HEK293 (cell line): ENCODE measurements around the gene TES.

Experiments used
- CTCF ChIA-PET: fragments of 350-600 bp; formaldehyde crosslinking; extraction: SDS; loops from one replicate; lab custom pipeline; 2021; ENCODE audit warnings: antibody characterized with exemption; lab: Yijun Ruan, JAX
- POLR2A ChIA-PET: fragments of 300-600 bp; formaldehyde crosslinking; extraction: SDS; loops from one replicate; lab custom pipeline; 2020; ENCODE audit warnings: antibody characterized with exemption, inconsistent platforms; lab: Yijun Ruan, JAX
- H3K27ac ChIP-seq: fragments of 200-500 bp; sonication (Bioruptor generic); 2 replicates; pipeline ENCODE4 v1.5.1; 2014; ENCODE audit warnings: low read depth, low read length, control low read depth, inconsistent platforms; ENCODE audit errors: extremely low read depth
- H3K36me3 ChIP-seq, 2 experiments: fragments of 200-500 bp in 1 of 2; sonication (Bioruptor generic) in 1 of 2; 1 replicate in 1 of 2; 2 replicates in 1 of 2; pipeline ENCODE4 v1.5.1; 2014 to 2017; ENCODE audit warnings: inconsistent platforms in 2 of 2, low read length in 2 of 2; ENCODE audit not compliant: control insufficient read depth in 2 of 2, insufficient read depth in 1 of 2
- H3K4me1 ChIP-seq: fragments of 200-500 bp; sonication (Bioruptor generic); 2 replicates; pipeline ENCODE4 v1.5.1; 2014; ENCODE audit warnings: mild to moderate bottlenecking, low read length, inconsistent platforms; ENCODE audit not compliant: control insufficient read depth, insufficient read depth
- H3K4me3 ChIP-seq: 2 replicates; pipeline ENCODE4 v1.5.1; 2011; ENCODE audit warnings: low read depth, mild to moderate bottlenecking, control low read depth, low read length, moderate library complexity
- H3K9me3 ChIP-seq: fragments of 200-500 bp; sonication (Bioruptor generic); 2 replicates; pipeline ENCODE4 v1.5.1; 2014; ENCODE audit warnings: low read depth, low read length, inconsistent platforms; ENCODE audit not compliant: control insufficient read depth, insufficient read depth
- BCL11A ChIP-seq: fragments of 450-650 bp; formaldehyde crosslinking; IDR thresholded peaks from 2 replicates; pipeline ENCODE4 v1.5.1; 2016; ENCODE audit warnings: low read depth, missing biosample characterization, missing genetic modification characterization
- HOXD13 ChIP-seq: sonication (generic); formaldehyde crosslinking; IDR thresholded peaks from 2 replicates; pipeline ENCODE4 v1.8.0; 2022; ENCODE audit warnings: missing genetic modification reagents, borderline replicate concordance
- KLF17 ChIP-seq: fragments of 450-650 bp; formaldehyde crosslinking; IDR thresholded peaks from 2 replicates; pipeline ENCODE4 v1.5.1; 2016; ENCODE audit warnings: missing biosample characterization, missing genetic modification characterization
- KLF8 ChIP-seq: fragments of 450-650 bp; formaldehyde crosslinking; IDR thresholded peaks from 2 replicates; pipeline ENCODE4 v1.5.1; 2016; ENCODE audit warnings: missing biosample characterization, missing genetic modification characterization
- OVOL3 ChIP-seq: fragments of 450-650 bp; formaldehyde crosslinking; IDR thresholded peaks from 2 replicates; pipeline ENCODE4 v1.5.1; 2016; ENCODE audit warnings: missing biosample characterization, missing genetic modification characterization
- SP2 ChIP-seq: fragments of 450-650 bp; formaldehyde crosslinking; IDR thresholded peaks from 2 replicates; pipeline ENCODE4 v1.5.1; 2016; ENCODE audit warnings: missing biosample characterization, missing genetic modification characterization
- ZBTB20 ChIP-seq: fragments of 450-650 bp; formaldehyde crosslinking; IDR thresholded peaks from 2 replicates; pipeline ENCODE4 v1.5.1; 2016; ENCODE audit warnings: missing biosample characterization, missing genetic modification characterization
- ZBTB7A ChIP-seq: fragments of 450-650 bp; formaldehyde crosslinking; IDR thresholded peaks from 2 replicates; pipeline ENCODE4 v1.5.1; 2016; ENCODE audit warnings: low read depth, missing biosample characterization, missing genetic modification characterization
- ZEB2 ChIP-seq: fragments of 450-650 bp; formaldehyde crosslinking; IDR thresholded peaks from 2 replicates; pipeline ENCODE4 v1.5.1; 2016; ENCODE audit warnings: missing biosample characterization, missing genetic modification characterization
- ZFP3 ChIP-seq: fragments of 450-650 bp; formaldehyde crosslinking; IDR thresholded peaks from 2 replicates; pipeline ENCODE4 v1.5.1; 2016; ENCODE audit warnings: low read depth, missing biosample characterization, missing genetic modification characterization
- ZFP69B ChIP-seq: fragments of 450-650 bp; formaldehyde crosslinking; IDR thresholded peaks from 2 replicates; pipeline ENCODE4 v1.5.1; 2016; ENCODE audit warnings: missing biosample characterization, missing genetic modification characterization
- ZNF221 ChIP-seq: fragments of 450-650 bp; formaldehyde crosslinking; IDR thresholded peaks from 2 replicates; pipeline ENCODE4 v1.5.1; 2017; ENCODE audit warnings: missing biosample characterization, missing genetic modification characterization, borderline replicate concordance
- ZNF341 ChIP-seq: fragments of 450-650 bp; formaldehyde crosslinking; IDR thresholded peaks from 2 replicates; pipeline ENCODE4; 2016; ENCODE audit warnings: low read depth, missing biosample characterization, missing genetic modification characterization
- ZNF354C ChIP-seq: fragments of 450-650 bp; formaldehyde crosslinking; IDR thresholded peaks from 2 replicates; pipeline ENCODE4 v1.5.1; 2016; ENCODE audit warnings: missing biosample characterization, missing genetic modification characterization, low read depth, borderline replicate concordance
- ZNF391 ChIP-seq: fragments of 450-650 bp; formaldehyde crosslinking; IDR thresholded peaks from 2 replicates; pipeline ENCODE4 v1.5.1; 2016; ENCODE audit warnings: low read depth, missing biosample characterization, missing genetic modification characterization, borderline replicate concordance
- ZNF426 ChIP-seq: fragments of 450-650 bp; formaldehyde crosslinking; IDR thresholded peaks from 2 replicates; pipeline ENCODE4 v1.5.1; 2017; ENCODE audit warnings: missing biosample characterization, missing genetic modification characterization, mild to moderate bottlenecking, inconsistent platforms, moderate library complexity
- ZNF596 ChIP-seq: fragments of 450-650 bp; IDR thresholded peaks from 2 replicates; pipeline ENCODE4 v1.5.0; 2018; ENCODE audit warnings: missing biosample characterization, mild to moderate bottlenecking, missing genetic modification characterization, moderate library complexity
- ZNF610 ChIP-seq: fragments of 450-650 bp; formaldehyde crosslinking; IDR thresholded peaks from 2 replicates; pipeline ENCODE4 v1.5.1; 2016; ENCODE audit warnings: missing biosample characterization, missing genetic modification characterization, borderline replicate concordance
- TF ChIP-seq, protein P1 (sequence below): fragments of 450-650 bp; formaldehyde crosslinking; IDR thresholded peaks from 2 replicates; pipeline ENCODE4 v1.5.1; 2016; ENCODE audit warnings: missing biosample characterization, missing genetic modification characterization

TES gene

DNA sequence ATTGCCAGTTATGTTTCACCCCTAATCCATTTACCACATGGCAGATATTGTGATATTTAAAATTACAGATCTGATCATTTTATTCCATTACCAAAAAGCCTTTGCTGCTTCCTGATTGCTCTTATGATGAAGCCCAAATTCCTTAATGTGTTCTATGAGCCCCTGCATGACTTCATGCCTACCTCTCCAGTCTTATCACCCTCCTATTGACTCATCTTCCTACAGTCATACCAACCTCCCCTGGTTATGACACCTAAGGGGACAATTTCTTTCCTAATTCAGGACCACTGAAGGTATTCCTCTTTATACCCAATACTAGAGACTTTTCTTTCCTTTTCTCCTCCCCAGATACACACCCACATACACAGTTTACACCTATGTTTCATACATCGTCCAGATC, 36.0 kb downstream of the TES start (continued):
- no peak for TF ChIP-seq ZNF391
- no peak for TF ChIP-seq ZBTB20 (tag by site-specific recombination)
- no peak for TF ChIP-seq KLF8 (tag by site-specific recombination)
- TF ChIP-seq ZFP69B (tag by site-specific recombination), result no peak

DNA sequence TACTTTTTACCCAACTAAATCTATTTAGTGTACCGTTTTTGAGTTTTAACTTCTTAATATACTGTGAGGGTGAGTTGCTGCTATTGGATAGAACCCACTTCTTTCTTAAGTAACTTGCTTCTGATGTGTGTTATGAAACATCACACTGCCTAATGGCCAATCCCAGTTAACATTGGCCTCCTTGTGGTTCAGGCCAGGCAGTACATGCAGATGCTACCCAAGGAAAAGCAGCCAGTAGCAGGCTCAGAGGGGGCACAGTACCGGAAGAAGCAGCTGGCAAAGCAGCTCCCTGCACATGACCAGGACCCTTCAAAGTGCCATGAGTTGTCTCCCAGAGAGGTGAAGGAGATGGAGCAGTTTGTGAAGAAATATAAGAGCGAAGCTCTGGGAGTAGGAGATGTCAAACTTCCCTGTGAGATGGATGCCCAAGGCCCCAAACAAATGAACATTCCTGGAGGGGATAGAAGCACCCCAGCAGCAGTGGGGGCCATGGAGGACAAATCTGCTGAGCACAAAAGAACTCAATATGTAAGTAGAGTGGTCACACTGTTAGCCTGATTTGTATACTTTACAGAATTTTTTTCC, 39.7 kb downstream of the TES start:
- TF ChIP-seq HOXD13 (CRISPR knock-in tag) (no peak), SP2 (no peak), BCL11A (no peak), ZNF426 (tag by site-specific recombination) (no peak), ZNF341 (tag by site-specific recombination) (no peak)
- TF ChIP-seq, all 188 proteins: peak for 0
- H3K36me3 ChIP-seq, result peaks cover 35 to 36% of the 10 kb centered on the region in 2 experiments
- ChIA-PET CTCF (interaction anchor here (0.7 to 2.0 kb wide), 8 partner anchors 8 to 283 kb away, joined by 3 to 12 read pairs (median 4); no protein-coding TSS in a partner anchor), POLR2A (no interaction called here)
- no peak overlapping the region for H3K27ac ChIP-seq
- H3K4me3 ChIP-seq, result no peak overlapping the region
- no peaks in the 10 kb centered on the region for H3K9me3 ChIP-seq
- no peaks in the 10 kb centered on the region for H3K4me1 ChIP-seq

GRCh38 chr7:116251675-116252074, 41.3 kb downstream of the TES start:
- CTCF ChIA-PET, result interaction anchor here (1.1 to 1.6 kb wide), 3 partner anchors 71 to 339 kb away, joined by 3 to 9 read pairs (median 4); no protein-coding TSS in a partner anchor
- H3K27ac ChIP-seq, result no peak overlapping the region
- POLR2A ChIA-PET, result no interaction called here
- H3K36me3 ChIP-seq, result peaks cover 41% of the 10 kb centered on the region in 2 experiments
- TF ChIP-seq ZBTB7A (no peak), ZNF596 (tag by site-specific recombination) (no peak), ZNF610 (no peak), ZEB2 (tag by site-specific recombination) (no peak), ZNF221 (no peak), OVOL3 (no peak), KLF17 (no peak), ZNF354C (tag by site-specific recombination) (no peak), ZFP3 (tag by site-specific recombination) (no peak)
- TF ChIP-seq, protein P1, sequence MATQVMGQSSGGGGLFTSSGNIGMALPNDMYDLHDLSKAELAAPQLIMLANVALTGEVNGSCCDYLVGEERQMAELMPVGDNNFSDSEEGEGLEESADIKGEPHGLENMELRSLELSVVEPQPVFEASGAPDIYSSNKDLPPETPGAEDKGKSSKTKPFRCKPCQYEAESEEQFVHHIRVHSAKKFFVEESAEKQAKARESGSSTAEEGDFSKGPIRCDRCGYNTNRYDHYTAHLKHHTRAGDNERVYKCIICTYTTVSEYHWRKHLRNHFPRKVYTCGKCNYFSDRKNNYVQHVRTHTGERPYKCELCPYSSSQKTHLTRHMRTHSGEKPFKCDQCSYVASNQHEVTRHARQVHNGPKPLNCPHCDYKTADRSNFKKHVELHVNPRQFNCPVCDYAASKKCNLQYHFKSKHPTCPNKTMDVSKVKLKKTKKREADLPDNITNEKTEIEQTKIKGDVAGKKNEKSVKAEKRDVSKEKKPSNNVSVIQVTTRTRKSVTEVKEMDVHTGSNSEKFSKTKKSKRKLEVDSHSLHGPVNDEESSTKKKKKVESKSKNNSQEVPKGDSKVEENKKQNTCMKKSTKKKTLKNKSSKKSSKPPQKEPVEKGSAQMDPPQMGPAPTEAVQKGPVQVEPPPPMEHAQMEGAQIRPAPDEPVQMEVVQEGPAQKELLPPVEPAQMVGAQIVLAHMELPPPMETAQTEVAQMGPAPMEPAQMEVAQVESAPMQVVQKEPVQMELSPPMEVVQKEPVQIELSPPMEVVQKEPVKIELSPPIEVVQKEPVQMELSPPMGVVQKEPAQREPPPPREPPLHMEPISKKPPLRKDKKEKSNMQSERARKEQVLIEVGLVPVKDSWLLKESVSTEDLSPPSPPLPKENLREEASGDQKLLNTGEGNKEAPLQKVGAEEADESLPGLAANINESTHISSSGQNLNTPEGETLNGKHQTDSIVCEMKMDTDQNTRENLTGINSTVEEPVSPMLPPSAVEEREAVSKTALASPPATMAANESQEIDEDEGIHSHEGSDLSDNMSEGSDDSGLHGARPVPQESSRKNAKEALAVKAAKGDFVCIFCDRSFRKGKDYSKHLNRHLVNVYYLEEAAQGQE (tag by site-specific recombination), result no peak
- no peaks in the 10 kb centered on the region for H3K4me1 ChIP-seq
- no peaks in the 10 kb centered on the region for H3K9me3 ChIP-seq
- H3K4me3 ChIP-seq, result no peak overlapping the region
